Stomach (tissue), 9 donors: Measurements from ENCODE around the gene TANGO6. TPM values are rescaled to one million over a fixed set of nuclear protein-coding genes. Genes with fewer than 3 reads are reported as not detected.
A peak's percentile ranks its signal among the peaks of the same experiment; 100 is the strongest.
"Not testable (repeated sequence)": the region's sequence is repeated elsewhere in the genome, so short reads cannot be mapped to it uniquely, and the experiment has no call there.

Experiments used
- DNase-seq, 2 donors: peaks; one replicate each; pipeline versions ENCODE4 v3.0.0 to v3.0.0-alpha.2; 2013 to 2019
- H3K27ac ChIP-seq, 5 donors: fragments of 200-600 bp in 4 of 5; sonication (generic) in 4 of 5; one replicate each; pipeline ENCODE4 v1.5.1; 2013 to 2019; ENCODE audit warnings: mild to moderate bottlenecking in 1 of 5, moderate library complexity in 1 of 5
- H3K27me3 ChIP-seq, 3 donors: fragments of 200-600 bp; sonication (generic); one replicate each; pipeline ENCODE4 v1.5.1; 2017 to 2019; ENCODE audit warnings: mixed run types in 1 of 3
- H3K36me3 ChIP-seq, 4 donors: fragments of 200-600 bp; sonication (generic); 1 replicate in 3 of 4; 2 replicates in 1 of 4; pipeline ENCODE4 v1.5.1; 2016 to 2019
- H3K4me1 ChIP-seq, 4 donors: fragments of 200-600 bp; sonication (generic); one replicate each; pipeline ENCODE4 v1.5.1; 2016 to 2019
- H3K4me3 ChIP-seq, 4 donors: fragments of 200-600 bp; sonication (generic) in 3 of 4; one replicate each; pipeline ENCODE4 v1.5.1; 2016 to 2019; ENCODE audit warnings: mild to moderate bottlenecking in 1 of 4
- H3K9me3 ChIP-seq, 4 donors: fragments of 200-600 bp; sonication (generic); one replicate each; pipeline ENCODE4 v1.5.1; 2016 to 2019
- EP300 ChIP-seq: sonication (generic); formaldehyde crosslinking; IDR thresholded peaks from one replicate; pipeline ENCODE4 v1.6.1; 2017; ENCODE audit warnings: antibody characterized with exemption
- POLR2A ChIP-seq, 4 donors: fragments of 450-650 bp; IDR thresholded peaks; one replicate each; pipeline ENCODE4 v1.6.1; 2016; ENCODE audit warnings: antibody characterized with exemption in 4 of 4, control low read depth in 2 of 4, mild to moderate bottlenecking in 1 of 4, moderate library complexity in 1 of 4
- POLR2AphosphoS5 ChIP-seq, 3 donors: sonication (generic); formaldehyde crosslinking; IDR thresholded peaks; one replicate each; pipeline ENCODE4 v1.6.1; 2016; ENCODE audit warnings: antibody characterized with exemption in 3 of 3
- WGBS, 5 donors: extraction: QIAGEN DNeasy Blood & Tissue Kit in 3 of 5; methylation state at CpG; one replicate each; pipeline versions ENCODE4 v1.1.5 to v1.1.7; 2013 to 2018; 5-methylcytosine and 5-hydroxymethylcytosine counted together
- intact Hi-C: fragments of 100-400 bp; cut with DNase I; formaldehyde crosslinking; loops from one replicate; pipeline ENCODE4 v1.15.1; 2023; ENCODE audit warnings: low total_unique reads
- polyA plus RNA-seq, 3 donors: library from polyadenylated mRNA; stranded (reverse); fragments of 200-250 nt; gene quantifications; one replicate each; pipeline ENCODE4 v1.2.3, GENCODE V29; 2013
- total RNA-seq, 5 donors: library from RNA; depleted of rRNA; stranded (reverse); fragments of >200 nt; gene quantifications; one replicate each; pipeline versions ENCODE4 v1.1.0 to v1.2.3, GENCODE V29; 2014 to 2016
- TF ChIP-seq, protein P1 (sequence below), 7 experiments: fragments of 450-650 bp in 4 of 7; fragments of 200-600 bp in 3 of 7; sonication (generic) in 3 of 7; IDR thresholded peaks; one replicate each; pipeline ENCODE4 v1.5.1; 2016 to 2019; ENCODE audit warnings: antibody characterized with exemption in 7 of 7, control low read depth in 2 of 7, mild to moderate bottlenecking in 1 of 7
- donor health status: healthy with polysubstance abuse.
- donor health status: Bipolar disorder and iron deficiency.
- donor health status: healthy.

TANGO6 gene
- total and polyA plus RNA-seq, 8 donors = 2.2 to 32.7 (median 11.4) TPM

DNA sequence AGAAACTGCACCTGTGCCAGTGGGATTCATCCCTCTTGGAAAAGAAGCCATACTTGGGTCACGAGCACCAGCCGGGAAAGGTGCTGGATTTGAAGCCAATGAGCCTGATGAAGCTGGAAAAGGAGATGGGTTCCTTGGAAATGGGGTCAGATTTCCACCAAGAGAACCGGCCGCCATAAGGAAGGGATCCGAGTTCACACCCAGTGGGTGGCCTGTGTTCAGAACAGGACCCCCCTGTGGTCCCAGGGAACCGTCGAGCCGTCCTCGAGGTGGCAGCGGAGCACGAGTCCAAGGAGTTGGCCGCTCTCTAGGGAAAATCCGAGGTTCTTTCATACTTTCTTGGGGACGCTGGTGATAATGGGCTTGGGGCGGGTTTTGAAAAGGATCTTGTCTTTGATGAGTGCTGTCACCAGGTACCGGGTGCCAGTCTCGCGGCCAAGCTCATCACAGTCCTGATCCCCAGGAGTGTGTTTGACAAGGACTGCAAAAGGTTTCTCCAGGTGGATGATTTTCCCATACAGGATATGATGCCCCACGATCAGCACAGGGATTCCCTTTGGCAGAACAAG is 276.8 kb downstream of the TANGO6 start:
- peaks cover 37 to 72% (median 66%) of the 10 kb centered on the region in 4 donors for H3K36me3 ChIP-seq

GRCh38 chr16:69123910-69124309 is 280.6 kb downstream of the TANGO6 start:
- Histone ChIP-seq H3K27ac (no peak overlapping the region), H3K4me1 (peaks cover 0 to 37% (median 11%) of the 10 kb centered on the region in 4 donors), H3K4me3 (no peak overlapping the region), H3K36me3 (peaks cover 18 to 43% (median 36%) of the 10 kb centered on the region in 4 donors), H3K27me3 (no peaks in the 10 kb centered on the region), H3K9me3 (no peaks in the 10 kb centered on the region)
- intact Hi-C loops = loop anchor here (5.0 to 10.0 kb wide), 2 partner anchors 222 to 279 kb away; partner anchors contain the start of gene TANGO6
- DNase-seq = peak; percentile 57 to 88
- WGBS, 5 donors = 78 to 81% (median 80%) methylated on average over 3 of the region's 3 CpGs
- TF ChIP-seq, protein P1, sequence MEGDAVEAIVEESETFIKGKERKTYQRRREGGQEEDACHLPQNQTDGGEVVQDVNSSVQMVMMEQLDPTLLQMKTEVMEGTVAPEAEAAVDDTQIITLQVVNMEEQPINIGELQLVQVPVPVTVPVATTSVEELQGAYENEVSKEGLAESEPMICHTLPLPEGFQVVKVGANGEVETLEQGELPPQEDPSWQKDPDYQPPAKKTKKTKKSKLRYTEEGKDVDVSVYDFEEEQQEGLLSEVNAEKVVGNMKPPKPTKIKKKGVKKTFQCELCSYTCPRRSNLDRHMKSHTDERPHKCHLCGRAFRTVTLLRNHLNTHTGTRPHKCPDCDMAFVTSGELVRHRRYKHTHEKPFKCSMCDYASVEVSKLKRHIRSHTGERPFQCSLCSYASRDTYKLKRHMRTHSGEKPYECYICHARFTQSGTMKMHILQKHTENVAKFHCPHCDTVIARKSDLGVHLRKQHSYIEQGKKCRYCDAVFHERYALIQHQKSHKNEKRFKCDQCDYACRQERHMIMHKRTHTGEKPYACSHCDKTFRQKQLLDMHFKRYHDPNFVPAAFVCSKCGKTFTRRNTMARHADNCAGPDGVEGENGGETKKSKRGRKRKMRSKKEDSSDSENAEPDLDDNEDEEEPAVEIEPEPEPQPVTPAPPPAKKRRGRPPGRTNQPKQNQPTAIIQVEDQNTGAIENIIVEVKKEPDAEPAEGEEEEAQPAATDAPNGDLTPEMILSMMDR (IDR thresholded peaks at IDR 0.05) = peak in 5 of 7 experiments; percentile 51 to 69 (median 65)
- TF ChIP-seq EP300 = no peak

More for the DNA sequence above, 276.8 kb downstream of the TANGO6 start:
- no peak for TF ChIP-seq POLR2A (IDR thresholded peaks at IDR 0.05)
- TF ChIP-seq POLR2AphosphoS5 (IDR thresholded peaks at IDR 0.05) = no peak
- no peak for TF ChIP-seq EP300
- TF ChIP-seq, protein P1 (IDR thresholded peaks at IDR 0.05) = no peak
- no peaks in the 10 kb centered on the region for H3K27me3 ChIP-seq
- no peak for DNase-seq
- intact Hi-C loops = loop anchor here (5.0 to 10.0 kb wide), 2 partner anchors 218 to 275 kb away; partner anchors contain the start of gene TANGO6
- H3K4me1 ChIP-seq = peaks cover 0 to 18% (median 10%) of the 10 kb centered on the region in 4 donors
- no peaks in the 10 kb centered on the region for H3K9me3 ChIP-seq
- H3K27ac ChIP-seq = no peak overlapping the region
- WGBS, 5 donors = 95 to 98% (median 97%) methylated on average over 19 of the region's 19 CpGs
- no peak overlapping the region for H3K4me3 ChIP-seq

GRCh38 chr16:69124406-69124805 is 281.1 kb downstream of the TANGO6 start:
- WGBS, 5 donors = 85 to 89% (median 87%) methylated on average over 8 of the region's 8 CpGs
- not testable (repeated sequence) for H3K27ac ChIP-seq, H3K9me3 ChIP-seq, DNase-seq, H3K27me3 ChIP-seq, H3K4me3 ChIP-seq
- intact Hi-C loops = loop anchor here (5.0 to 10.0 kb wide), 2 partner anchors 222 to 280 kb away; partner anchors contain the start of gene TANGO6
- H3K4me1 ChIP-seq = peaks cover 0 to 39% (median 10%) of the 10 kb centered on the region in 4 donors
- H3K36me3 ChIP-seq = peaks cover 13 to 39% (median 31%) of the 10 kb centered on the region in 4 donors

- Histone ChIP-seq H3K4me1 (peaks cover 0 to 45% (median 11%) of the 10 kb centered on the region in 4 donors), H3K36me3 (peaks cover 10 to 33% (median 26%) of the 10 kb centered on the region in 4 donors)
- intact Hi-C loops = loop anchor here (5.0 to 10.0 kb wide), 2 partner anchors 223 to 280 kb away; partner anchors contain the start of gene TANGO6
- not testable (repeated sequence) for H3K27me3 ChIP-seq, H3K4me3 ChIP-seq, H3K27ac ChIP-seq, H3K9me3 ChIP-seq, DNase-seq
- 87 to 97% (median 95%) methylated on average over 14 of the region's 14 CpGs for WGBS, 5 donors
Observed at GRCh38 chr16:69124961-69125360, 281.6 kb downstream of the TANGO6 start.

DNA sequence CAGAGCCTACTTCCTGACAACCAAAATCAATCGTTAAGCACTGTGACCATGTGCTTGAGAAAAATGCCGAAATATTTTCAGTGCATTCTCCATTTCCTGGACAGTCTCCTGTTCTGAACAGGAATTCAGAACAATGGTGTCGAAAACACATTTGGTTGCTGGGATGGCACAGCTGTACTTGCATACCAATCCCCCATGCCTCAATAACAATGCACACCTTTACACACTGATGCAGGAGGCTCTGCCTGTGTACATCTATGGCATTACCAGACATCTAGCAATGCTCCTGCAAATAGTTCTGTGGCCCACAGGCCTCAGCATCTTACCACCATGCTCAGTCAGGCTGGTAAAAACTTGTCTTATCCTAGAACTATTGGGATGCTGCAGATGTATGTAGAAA is 282.9 kb downstream of the TANGO6 start:
- Histone ChIP-seq H3K9me3 (no peaks in the 10 kb centered on the region), H3K4me3 (no peak overlapping the region), H3K4me1 (peaks cover 8 to 57% (median 22%) of the 10 kb centered on the region in 4 donors), H3K27ac (no peak overlapping the region), H3K36me3 (peaks cover 0 to 21% (median 13%) of the 10 kb centered on the region in 4 donors), H3K27me3 (no peaks in the 10 kb centered on the region)
- TF ChIP-seq EP300 = no peak
- TF ChIP-seq POLR2A (IDR thresholded peaks at IDR 0.05) = no peak
- no peak for TF ChIP-seq POLR2AphosphoS5 (IDR thresholded peaks at IDR 0.05)
- TF ChIP-seq, protein P1 (IDR thresholded peaks at IDR 0.05) = no peak
- intact Hi-C loops = loop anchor here (10.0 kb wide), 1 partner anchor 281 kb away; the partner anchor contains the start of gene TANGO6
- WGBS, 5 donors = 73 to 94% (median 76%) methylated on average over 3 of the region's 3 CpGs
- no peak for DNase-seq

GRCh38 chr16:69126801-69127200 is 283.5 kb downstream of the TANGO6 start:
- not testable (repeated sequence) for H3K27ac ChIP-seq, H3K27me3 ChIP-seq, H3K4me3 ChIP-seq, H3K9me3 ChIP-seq, DNase-seq
- peaks cover 8 to 61% (median 25%) of the 10 kb centered on the region in 4 donors for H3K4me1 ChIP-seq
- 92 to 97% (median 93%) methylated on average over 10 of the region's 10 CpGs for WGBS, 5 donors
- intact Hi-C loops = loop anchor here (10.0 kb wide), 1 partner anchor 282 kb away; the partner anchor contains the start of gene TANGO6
- H3K36me3 ChIP-seq = peaks cover 0 to 15% (median 10%) of the 10 kb centered on the region in 4 donors
